PC-3 (cell line): ENCODE results near the gene GLT8D1. TPM values are rescaled to one million over a fixed set of nuclear protein-coding genes. Genes with fewer than 3 reads are reported as not detected.

ENCODE experiments used
- ATAC-seq: fragments of 200-7000 bp; cut with Tn5 transposase; 2 replicates; pipeline ENCODE4 v1.9.1; 2020; ENCODE audit warnings: mild to moderate bottlenecking, moderate library complexity
- BruUV-seq: library from RNA; stranded (reverse); fragments of 400-500 nt; replicated peaks from 2 replicates; lab custom pipeline; 2021; lab: Mats Ljungman, UMichigan
- CTCF ChIA-PET: fragments of 300-600 bp; sonication (Branson Sonifier 250); formaldehyde crosslinking; loops from one replicate; lab custom pipeline; 2022; ENCODE audit warnings: antibody characterized with exemption; lab: Charles Lee
- POLR2A ChIA-PET: fragments of 300-600 bp; sonication (Branson Sonifier 250); formaldehyde crosslinking; loops from one replicate; lab custom pipeline; 2022; ENCODE audit warnings: antibody characterized with exemption; ENCODE audit not compliant: unreplicated experiment; lab: Charles Lee
- DNase-seq: peaks from one replicate; pipeline ENCODE4 v3.0.0-alpha.2; 2015
- H2AFZ ChIP-seq: fragments of 300-600 bp; sonication (generic); 2 replicates; pipeline ENCODE4 v1.6.0; 2016; ENCODE audit warnings: antibody characterized with exemption, low read length
- H3F3A ChIP-seq: fragments of 300-600 bp; sonication (generic); one replicate; pipeline ENCODE4 v1.6.0; 2017; ENCODE audit warnings: antibody characterized with exemption, low read length, control low read depth, mild to moderate bottlenecking; ENCODE audit not compliant: unreplicated experiment
- H3K27ac ChIP-seq: fragments of 300-600 bp; sonication (generic); 2 replicates; pipeline ENCODE4 v1.5.1; 2016; ENCODE audit warnings: mild to moderate bottlenecking, low read length
- H3K27me3 ChIP-seq: fragments of 300-600 bp; sonication (generic); 2 replicates; pipeline ENCODE4 v1.6.1; 2016; ENCODE audit warnings: low read length, mixed read lengths
- H3K36me3 ChIP-seq: fragments of 300-600 bp; sonication (generic); 2 replicates; pipeline ENCODE4 v1.6.1; 2016; ENCODE audit warnings: low read depth, mixed run types, low read length, mixed read lengths
- H3K4me1 ChIP-seq: fragments of 300-600 bp; sonication (generic); 2 replicates; pipeline ENCODE4 v1.5.1; 2016; ENCODE audit warnings: low read length; ENCODE audit not compliant: insufficient read depth
- H3K4me2 ChIP-seq: fragments of 300-600 bp; sonication (generic); 2 replicates; pipeline ENCODE4 v1.6.0; 2016; ENCODE audit warnings: low read length
- H3K4me3 ChIP-seq: fragments of 300-600 bp; sonication (generic); 2 replicates; pipeline ENCODE4 v1.5.1; 2016; ENCODE audit warnings: mild to moderate bottlenecking, low read length, mixed read lengths
- H3K79me2 ChIP-seq: fragments of 300-600 bp; sonication (generic); 2 replicates; pipeline ENCODE4 v1.6.1; 2017; ENCODE audit warnings: low read length, mixed read lengths
- H3K9ac ChIP-seq: fragments of 300-600 bp; sonication (generic); 2 replicates; pipeline ENCODE4 v1.6.0; 2016; ENCODE audit warnings: mild to moderate bottlenecking, low read length
- H3K9me2 ChIP-seq: fragments of 300-600 bp; sonication (generic); replicated peaks from 2 replicates; pipeline ENCODE4 v1.6.1; 2016; ENCODE audit warnings: mixed run types, low read length, mixed read lengths
- H3K9me3 ChIP-seq: fragments of 300-600 bp; sonication (generic); 2 replicates; pipeline ENCODE4 v1.6.1; 2016; ENCODE audit warnings: low read length, mixed read lengths
- H4K20me1 ChIP-seq: fragments of 300-600 bp; sonication (generic); 2 replicates; pipeline ENCODE4 v1.6.1; 2016; ENCODE audit warnings: low read length, mixed read lengths
- CTCF ChIP-seq: fragments of 300-600 bp; sonication (generic); conservative IDR thresholded peaks from 2 replicates; pipeline ENCODE4 v1.5.1; 2017; ENCODE audit warnings: antibody characterized with exemption, low read depth, mild to moderate bottlenecking, low read length
- EZH2 ChIP-seq: fragments of 300-600 bp; sonication (generic); IDR thresholded peaks from one replicate; pipeline ENCODE4 v1.6.1; 2017; ENCODE audit warnings: antibody characterized with exemption, mild to moderate bottlenecking, low read length; ENCODE audit not compliant: unreplicated experiment
- EZH2phosphoT487 ChIP-seq: fragments of 300-600 bp; sonication (generic); IDR thresholded peaks from 2 replicates; pipeline ENCODE4 v1.6.1; 2018; ENCODE audit warnings: mild to moderate bottlenecking, antibody characterized with exemption, low read length, borderline replicate concordance
- intact Hi-C: fragments of 100-400 bp; cut with micrococcal nuclease; formaldehyde crosslinking; loops from 2 replicates; pipeline ENCODE4 v1.9.0; 2023
- total RNA-seq: library from RNA; depleted of rRNA; stranded (reverse); fragments of >200 nt; gene quantifications from 2 replicates; pipeline ENCODE4 v1.2.3, GENCODE V29; 2014; rRNA removed

GLT8D1 gene
- total RNA-seq, 1 experiment from 2014 or later: 70.2 TPM

DNA sequence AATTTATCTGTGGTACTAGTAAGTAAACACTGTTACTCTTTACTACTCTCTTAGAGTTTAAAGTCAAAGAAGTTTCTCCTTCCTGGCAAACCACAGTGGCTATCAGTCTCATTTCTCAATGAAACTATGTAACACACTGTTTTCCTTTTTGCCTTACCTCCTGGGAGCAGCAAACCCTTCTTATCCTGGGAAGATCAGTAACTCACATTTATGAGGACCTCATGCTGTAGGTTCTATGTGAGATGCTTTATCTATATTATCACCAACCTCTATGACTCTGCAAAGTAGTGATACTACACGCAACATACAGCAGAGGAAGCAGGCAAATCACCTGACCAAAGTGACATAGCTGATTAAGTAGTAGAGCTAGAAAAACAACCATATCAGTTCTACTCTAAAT lies 55.2 kb downstream of the GLT8D1 start:
- Histone ChIP-seq H3K27me3 (no peaks in the 10 kb centered on the region), H3K9me3 (no peaks in the 10 kb centered on the region), H3K9me2 (no peaks in the 10 kb centered on the region), H3F3A (no peaks in the 10 kb centered on the region), H3K4me1 (no peaks in the 10 kb centered on the region), H3K4me3 (no peak overlapping the region), H2AFZ (no peak overlapping the region), H3K27ac (no peak overlapping the region), H3K36me3 (peaks cover 29% of the 10 kb centered on the region; the same call in 1 of the 2 replicates), H3K79me2 (no peaks in the 10 kb centered on the region), H3K4me2 (no peak overlapping the region), H3K9ac (no peak overlapping the region), H4K20me1 (no peaks in the 10 kb centered on the region)
- TF ChIP-seq EZH2phosphoT487 (no peak), CTCF (no peak), EZH2 (no peak)
- POLR2A ChIA-PET: no interaction called here
- no peak for ATAC-seq
- DNase-seq: no peak
- intact Hi-C loops: no loop called here
- no TSS peak for BruUV-seq
- CTCF ChIA-PET: no interaction called here

DNA sequence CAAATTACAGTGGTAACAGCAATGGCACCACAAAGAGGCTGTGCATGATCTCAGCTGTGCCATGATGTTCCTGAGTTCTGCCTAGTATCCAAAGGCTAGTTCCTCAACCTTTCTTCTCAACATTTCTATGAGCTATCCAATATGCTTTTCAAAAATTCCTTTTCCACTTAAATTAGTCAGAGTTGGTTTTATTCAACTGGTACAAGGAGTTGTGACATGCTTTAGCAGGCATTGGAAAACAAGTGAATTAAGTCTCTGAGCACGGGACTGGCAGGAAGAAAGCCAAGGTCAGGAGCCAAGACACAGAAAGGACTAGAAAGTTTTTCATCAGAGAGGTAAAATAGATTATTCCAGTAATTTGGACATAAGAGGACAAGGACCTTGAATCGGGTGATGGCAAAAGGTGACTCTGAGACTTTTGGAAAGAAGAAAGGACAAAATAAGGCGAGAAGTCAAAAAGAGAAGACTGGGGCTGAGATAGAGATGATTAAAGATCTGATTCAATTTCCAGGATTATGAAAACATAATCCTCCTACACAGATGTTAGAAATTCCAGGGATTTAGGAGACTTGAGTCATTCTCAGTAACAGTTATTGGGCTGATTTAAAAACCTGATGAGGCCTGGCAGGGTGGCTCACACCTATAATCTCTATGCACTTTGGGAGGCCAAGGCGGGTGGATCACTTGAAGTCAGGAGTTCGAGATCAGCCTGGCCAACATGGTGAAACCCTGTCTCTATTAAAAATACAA lies 56.0 kb downstream of the GLT8D1 start:
- no peaks in the 10 kb centered on the region for H3K4me1 ChIP-seq
- no peak overlapping the region for H2AFZ ChIP-seq
- no peak overlapping the region for H3K4me2 ChIP-seq
- H3K9me2 ChIP-seq: no peaks in the 10 kb centered on the region
- H3K27me3 ChIP-seq: no peaks in the 10 kb centered on the region
- no peak for DNase-seq
- peaks cover 31% of the 10 kb centered on the region; the same call in 1 of the 2 replicates for H3K36me3 ChIP-seq
- intact Hi-C loops: no loop called here
- no peak overlapping the region for H3K4me3 ChIP-seq
- TF ChIP-seq CTCF (no peak), EZH2 (no peak), EZH2phosphoT487 (no peak)
- H3K9ac ChIP-seq: no peak overlapping the region
- H3F3A ChIP-seq: no peaks in the 10 kb centered on the region
- H3K27ac ChIP-seq: no peak overlapping the region
- H3K79me2 ChIP-seq: no peaks in the 10 kb centered on the region
- no peaks in the 10 kb centered on the region for H3K9me3 ChIP-seq
- H4K20me1 ChIP-seq: no peaks in the 10 kb centered on the region
- no TSS peak for BruUV-seq
- no peak for ATAC-seq
- ChIA-PET CTCF (no interaction called here), POLR2A (no interaction called here)

GRCh38 chr3:52645549-52645948 lies 60.0 kb downstream of the GLT8D1 start:
- Histone ChIP-seq H3K36me3 (peaks cover 39% of the 10 kb centered on the region), H2AFZ (no peak overlapping the region), H3K27me3 (no peaks in the 10 kb centered on the region), H3K4me3 (no peak overlapping the region), H3K9me3 (no peaks in the 10 kb centered on the region), H3K79me2 (no peaks in the 10 kb centered on the region), H3K4me2 (no peak overlapping the region), H3F3A (no peaks in the 10 kb centered on the region), H4K20me1 (no peaks in the 10 kb centered on the region), H3K9ac (no peak overlapping the region), H3K4me1 (no peaks in the 10 kb centered on the region), H3K27ac (no peak overlapping the region), H3K9me2 (no peaks in the 10 kb centered on the region)
- intact Hi-C loops: no loop called here
- DNase-seq: no peak
- no TSS peak for BruUV-seq
- POLR2A ChIA-PET: no interaction called here
- TF ChIP-seq EZH2phosphoT487: no peak
- TF ChIP-seq EZH2: no peak
- CTCF ChIA-PET: no interaction called here
- ATAC-seq: no peak

Other genes with a start within 250 kb of the GLT8D1 start
- gene STAB1, start 210.5 kb downstream of the GLT8D1 start, total RNA-seq: 0.33 TPM in 1 of 2 replicates, not detected in the other
- gene NT5DC2, start 171.9 kb downstream of the GLT8D1 start, total RNA-seq: 229 and 263 TPM in 2 replicates
- gene UQCC5, start 169.2 kb downstream of the GLT8D1 start, total RNA-seq: 14.5 and 26.1 TPM in 2 replicates
- 59.7 and 67.8 TPM in 2 replicates for gene PBRM1, start 19.9 kb downstream of the GLT8D1 start, total RNA-seq
- 219 TPM in 2 replicates for gene GNL3, start 19.8 kb downstream of the GLT8D1 start, total RNA-seq
- gene SPCS1, start 315 bp upstream of the GLT8D1 start, total RNA-seq: 114 and 133 TPM in 2 replicates
- gene NEK4, start 65.1 kb upstream of the GLT8D1 start, total RNA-seq: 26.6 and 33.6 TPM in 2 replicates
- gene ITIH1, start 71.8 kb upstream of the GLT8D1 start, total RNA-seq: not detected in 2 replicates
- gene ITIH3, start 89.0 kb upstream of the GLT8D1 start, total RNA-seq: not detected in 2 replicates
- 0.80 TPM in 1 of 2 replicates, not detected in the other for gene ITIH4, start 124.9 kb upstream of the GLT8D1 start, total RNA-seq
- 0.66 and 0.69 TPM in 2 replicates for gene MUSTN1, start 129.2 kb upstream of the GLT8D1 start, total RNA-seq
- gene STIMATE, start 191.8 kb upstream of the GLT8D1 start, total RNA-seq: 18.5 and 29.7 TPM in 2 replicates